Measurements from ENCODE around the gene KANSL3. TPM values are rescaled to one million over a fixed set of nuclear protein-coding genes. Genes with fewer than 3 reads are reported as not detected.

The KANSL3 gene
- total RNA-seq, 1 donor from 2014 or later = 56.1 TPM

DNA sequence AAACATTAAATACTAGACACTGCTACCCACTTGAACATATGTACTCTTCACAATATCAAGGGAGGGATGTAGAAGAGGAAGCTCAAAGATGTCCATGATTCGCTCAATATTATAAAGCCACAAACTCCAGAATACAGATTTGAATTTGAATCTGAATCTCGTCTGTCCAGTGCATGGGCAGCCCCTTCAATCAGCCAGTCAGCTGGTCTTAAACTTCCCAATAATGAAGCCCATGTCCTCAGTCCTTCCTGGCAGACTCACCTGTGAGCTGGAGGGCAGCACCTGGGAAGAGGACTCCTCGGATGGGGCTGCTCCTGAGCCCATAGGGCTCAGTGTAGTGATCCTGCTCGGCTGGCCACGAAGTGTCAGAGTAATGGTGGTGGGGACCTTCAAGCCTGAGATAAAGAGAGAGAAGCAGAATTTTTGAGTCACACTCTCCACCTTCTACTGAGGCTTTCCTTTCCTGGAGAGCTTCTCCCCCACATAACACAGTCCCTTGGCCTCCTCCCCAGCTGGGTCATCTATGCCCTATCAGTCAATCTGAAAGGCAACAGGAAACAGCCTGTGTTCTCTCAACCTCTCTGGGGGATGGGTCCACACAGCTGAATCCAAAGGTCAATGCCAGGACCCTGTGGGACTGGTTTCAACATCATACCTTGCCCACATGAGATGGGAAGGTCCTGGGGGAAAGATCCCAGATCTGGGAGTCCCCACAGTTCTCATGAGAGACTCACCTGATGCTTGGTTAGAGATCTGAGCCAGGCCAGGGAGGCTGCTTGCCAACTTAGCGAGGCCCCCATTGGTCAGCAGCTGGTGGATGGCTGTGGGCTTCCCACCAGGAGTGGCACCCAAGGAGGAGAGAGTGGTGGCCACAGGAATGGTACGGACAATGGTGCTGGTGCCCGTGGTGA is 36.5 kb downstream of the KANSL3 start:
- intact Hi-C loops (cut with DNase I) = no loop called here
- Histone ChIP-seq H3K4me1 (no peaks in the 10 kb centered on the region), H3K36me3 (peaks cover 78 to 83% of the 10 kb centered on the region in 2 donors), H3K9me3 (no peaks in the 10 kb centered on the region), H3K4me3 (no peak overlapping the region), H3K27me3 (no peaks in the 10 kb centered on the region), H3K27ac (no peak overlapping the region)
- no peak for TF ChIP-seq CTCF (IDR thresholded peaks at IDR 0.05)
- no peak for DNase-seq (ENCODE audit: low spot score in 2 of 2)

DNA sequence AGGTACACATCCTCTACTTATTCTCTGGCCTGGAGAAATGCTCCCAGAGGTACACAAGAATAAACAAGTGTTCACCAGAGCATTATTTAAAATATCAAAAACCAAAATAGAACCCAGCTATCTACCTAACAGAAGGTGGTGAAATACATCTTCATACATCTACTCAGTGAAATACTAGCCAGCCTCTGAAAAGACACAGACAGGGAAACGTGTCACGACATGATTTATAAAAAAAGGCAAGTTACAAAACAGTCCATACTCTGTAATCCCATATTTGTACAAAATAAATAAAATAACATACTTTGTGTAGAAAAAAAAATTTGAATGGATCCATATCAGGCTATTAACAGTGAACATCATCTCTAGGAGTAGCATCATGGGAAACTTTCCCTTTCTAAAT is 38.2 kb downstream of the KANSL3 start:
- TF ChIP-seq CTCF (IDR thresholded peaks at IDR 0.05) = no peak
- Histone ChIP-seq H3K27me3 (no peaks in the 10 kb centered on the region), H3K9me3 (no peaks in the 10 kb centered on the region), H3K4me3 (no peak overlapping the region), H3K27ac (no peak overlapping the region), H3K4me1 (no peaks in the 10 kb centered on the region), H3K36me3 (peaks cover 79 to 83% of the 10 kb centered on the region in 2 donors)
- intact Hi-C loops (cut with DNase I) = no loop called here
- DNase-seq (ENCODE audit: low spot score in 2 of 2) = no peak

GRCh38 chr2:96596596-96596995 is 41.5 kb downstream of the KANSL3 start:
- no peak overlapping the region for H3K4me3 ChIP-seq

DNA sequence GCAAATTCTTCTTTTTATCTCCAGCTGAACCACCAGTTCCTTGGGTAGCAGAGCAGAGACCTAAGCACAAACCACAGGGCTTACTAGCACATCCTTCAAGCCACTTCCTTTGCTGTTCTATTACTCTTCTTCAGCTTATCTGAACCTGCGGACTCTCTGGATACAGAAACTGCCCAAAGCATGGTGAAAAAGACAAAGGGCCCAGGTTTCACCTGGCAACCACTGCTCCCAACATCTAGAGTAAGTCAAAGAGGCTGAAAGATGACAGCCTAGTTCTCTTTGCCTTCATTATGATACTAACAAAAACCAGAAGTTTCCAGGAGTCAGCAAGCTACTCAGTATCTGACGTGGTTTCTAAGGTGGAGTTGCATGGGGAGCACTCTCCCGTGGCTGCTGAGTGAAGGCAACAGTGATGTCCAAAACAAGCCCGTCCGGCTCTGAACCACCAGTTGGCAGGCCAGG is 43.4 kb downstream of the KANSL3 start:
- Histone ChIP-seq H3K4me1 (no peaks in the 10 kb centered on the region), H3K9me3 (no peaks in the 10 kb centered on the region), H3K27ac (no peak overlapping the region), H3K36me3 (peaks cover 51 to 65% of the 10 kb centered on the region in 2 donors), H3K27me3 (no peaks in the 10 kb centered on the region), H3K4me3 (no peak overlapping the region)
- intact Hi-C loops (cut with DNase I) = no loop called here
- no peak for DNase-seq (ENCODE audit: low spot score in 2 of 2)
- TF ChIP-seq CTCF (IDR thresholded peaks at IDR 0.05) = no peak

More at GRCh38 chr2:96596596-96596995, 41.5 kb downstream of the KANSL3 start:
- TF ChIP-seq CTCF (IDR thresholded peaks at IDR 0.05) = no peak
- intact Hi-C loops (cut with DNase I) = no loop called here
- Histone ChIP-seq H3K36me3 (peaks cover 66 to 81% of the 10 kb centered on the region in 2 donors), H3K4me1 (no peaks in the 10 kb centered on the region), H3K27me3 (no peaks in the 10 kb centered on the region), H3K27ac (no peak overlapping the region), H3K9me3 (no peaks in the 10 kb centered on the region)
- no peak for DNase-seq (ENCODE audit: low spot score in 2 of 2)

- TF ChIP-seq CTCF (IDR thresholded peaks at IDR 0.05) = no peak
- H3K27ac ChIP-seq = no peak overlapping the region
- no peak overlapping the region for H3K4me3 ChIP-seq
- peaks cover 47 to 65% of the 10 kb centered on the region in 2 donors for H3K36me3 ChIP-seq
- intact Hi-C loops (cut with DNase I) = no loop called here
- H3K27me3 ChIP-seq = no peaks in the 10 kb centered on the region
- no peaks in the 10 kb centered on the region for H3K4me1 ChIP-seq
- DNase-seq (ENCODE audit: low spot score in 2 of 2) = no peak
- no peaks in the 10 kb centered on the region for H3K9me3 ChIP-seq
Measured at GRCh38 chr2:96594282-96594681, 43.8 kb downstream of the KANSL3 start.

All from ascending aorta (tissue), 2 donors.